ENCODE results near the gene ABHD17A. TPM values are rescaled to one million over a fixed set of nuclear protein-coding genes. Genes with fewer than 3 reads are reported as not detected.

The ABHD17A gene
- total RNA-seq, 2 experiments from 2014 or later: 112 to 113 TPM

DNA sequence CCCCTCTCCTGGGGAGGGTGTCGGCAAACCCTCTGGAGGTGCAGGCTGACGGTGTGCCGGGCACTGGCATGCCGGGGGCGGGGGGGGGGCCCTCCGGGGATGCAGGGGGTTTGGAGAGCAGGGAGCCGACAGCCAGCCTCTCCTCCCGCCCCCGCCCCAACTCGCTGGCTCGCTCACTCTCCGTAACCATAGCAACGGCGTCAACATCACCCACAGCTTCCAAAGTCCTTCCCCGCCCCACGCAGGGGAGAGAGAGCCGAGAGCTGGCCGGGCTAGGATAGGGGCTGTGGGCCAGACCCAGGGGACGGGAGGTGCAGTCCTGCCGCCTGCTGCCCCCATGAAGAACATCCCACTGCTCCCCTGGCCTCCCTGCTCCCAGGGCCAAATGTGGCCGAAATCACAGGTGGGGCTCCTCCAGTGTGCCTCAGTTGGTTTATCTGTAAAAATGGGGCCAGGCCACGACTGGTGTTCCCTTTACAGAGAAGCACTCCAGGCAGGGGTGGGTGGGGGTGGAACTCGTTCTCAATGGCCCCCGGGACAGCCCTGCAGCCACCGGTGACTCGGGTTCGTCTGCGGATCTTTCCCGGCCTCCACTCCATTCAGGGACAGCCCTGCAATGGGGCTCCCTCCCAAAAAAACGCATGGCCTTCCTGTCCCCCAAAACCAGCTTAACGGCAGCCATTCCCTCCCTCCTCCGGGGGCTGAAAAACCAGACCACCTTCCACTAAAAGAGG, 25.1 kb downstream of the ABHD17A start:
- H3K4me1 Mint-ChIP-seq (ENCODE audit: low read depth): peaks cover 40% of the 10 kb centered on the region
- H3K4me3 Mint-ChIP-seq: peak overlapping the region; percentile 95
- ChIA-PET POLR2A (interaction anchor here (1.1 kb wide), 2 partner anchors 13 to 15 kb away, joined by 3 to 4 read pairs; no protein-coding TSS in a partner anchor), CTCF (no interaction called here)
- no peak overlapping the region for H3K27ac Mint-ChIP-seq
- no peaks in the 10 kb centered on the region for H3K9me3 Mint-ChIP-seq
- TF ChIP-seq, protein P1, sequence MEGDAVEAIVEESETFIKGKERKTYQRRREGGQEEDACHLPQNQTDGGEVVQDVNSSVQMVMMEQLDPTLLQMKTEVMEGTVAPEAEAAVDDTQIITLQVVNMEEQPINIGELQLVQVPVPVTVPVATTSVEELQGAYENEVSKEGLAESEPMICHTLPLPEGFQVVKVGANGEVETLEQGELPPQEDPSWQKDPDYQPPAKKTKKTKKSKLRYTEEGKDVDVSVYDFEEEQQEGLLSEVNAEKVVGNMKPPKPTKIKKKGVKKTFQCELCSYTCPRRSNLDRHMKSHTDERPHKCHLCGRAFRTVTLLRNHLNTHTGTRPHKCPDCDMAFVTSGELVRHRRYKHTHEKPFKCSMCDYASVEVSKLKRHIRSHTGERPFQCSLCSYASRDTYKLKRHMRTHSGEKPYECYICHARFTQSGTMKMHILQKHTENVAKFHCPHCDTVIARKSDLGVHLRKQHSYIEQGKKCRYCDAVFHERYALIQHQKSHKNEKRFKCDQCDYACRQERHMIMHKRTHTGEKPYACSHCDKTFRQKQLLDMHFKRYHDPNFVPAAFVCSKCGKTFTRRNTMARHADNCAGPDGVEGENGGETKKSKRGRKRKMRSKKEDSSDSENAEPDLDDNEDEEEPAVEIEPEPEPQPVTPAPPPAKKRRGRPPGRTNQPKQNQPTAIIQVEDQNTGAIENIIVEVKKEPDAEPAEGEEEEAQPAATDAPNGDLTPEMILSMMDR (IDR thresholded peaks at IDR 0.05): no peak
- DNase-seq (peak; percentile 72), ATAC-seq (no peak)
- peaks cover 8% of the 10 kb centered on the region for H3K36me3 Mint-ChIP-seq (ENCODE audit: low read depth)
- intact Hi-C loops (cut with micrococcal nuclease): no loop called here
- H3K27me3 Mint-ChIP-seq: no peaks in the 10 kb centered on the region

DNA sequence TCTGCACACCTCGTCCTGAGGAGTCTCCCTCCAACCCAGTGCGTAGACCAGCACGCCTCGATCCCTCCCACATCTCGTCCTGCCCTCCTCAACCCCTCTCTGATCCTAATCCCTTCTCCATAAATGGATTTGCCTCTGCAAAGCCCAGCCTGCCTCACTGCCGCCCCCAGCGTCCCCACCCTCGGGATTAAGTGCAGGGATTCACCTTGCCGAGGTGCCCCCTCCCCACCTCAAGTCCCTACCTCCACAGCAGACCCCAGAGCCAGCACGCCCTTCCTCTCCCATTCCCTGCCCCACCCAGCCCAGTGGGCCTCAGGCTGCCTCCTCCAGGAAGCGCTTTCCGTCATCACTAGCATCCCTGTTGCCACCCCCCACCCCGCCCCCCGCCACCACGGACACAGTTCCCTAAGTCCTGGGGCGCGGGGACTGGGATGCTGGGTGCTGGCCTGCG, 25.9 kb downstream of the ABHD17A start:
- no peak for DNase-seq
- Mint-ChIP-seq H3K9me3 (no peaks in the 10 kb centered on the region), H3K36me3 (ENCODE audit: low read depth) (peaks cover 8% of the 10 kb centered on the region), H3K4me3 (peak overlapping the region; percentile 5), H3K27me3 (no peaks in the 10 kb centered on the region), H3K4me1 (ENCODE audit: low read depth) (peaks cover 48% of the 10 kb centered on the region), H3K27ac (peak overlapping the region; percentile 76)
- no peak for ATAC-seq
- intact Hi-C loops (cut with micrococcal nuclease): no loop called here
- ChIA-PET CTCF (no interaction called here), POLR2A (interaction anchor here (1.1 kb wide), 1 partner anchor 26 kb away, joined by 3 read pairs; the partner anchor contains the start of gene ABHD17A)
- TF ChIP-seq, protein P1 (IDR thresholded peaks at IDR 0.05): no peak

DNA sequence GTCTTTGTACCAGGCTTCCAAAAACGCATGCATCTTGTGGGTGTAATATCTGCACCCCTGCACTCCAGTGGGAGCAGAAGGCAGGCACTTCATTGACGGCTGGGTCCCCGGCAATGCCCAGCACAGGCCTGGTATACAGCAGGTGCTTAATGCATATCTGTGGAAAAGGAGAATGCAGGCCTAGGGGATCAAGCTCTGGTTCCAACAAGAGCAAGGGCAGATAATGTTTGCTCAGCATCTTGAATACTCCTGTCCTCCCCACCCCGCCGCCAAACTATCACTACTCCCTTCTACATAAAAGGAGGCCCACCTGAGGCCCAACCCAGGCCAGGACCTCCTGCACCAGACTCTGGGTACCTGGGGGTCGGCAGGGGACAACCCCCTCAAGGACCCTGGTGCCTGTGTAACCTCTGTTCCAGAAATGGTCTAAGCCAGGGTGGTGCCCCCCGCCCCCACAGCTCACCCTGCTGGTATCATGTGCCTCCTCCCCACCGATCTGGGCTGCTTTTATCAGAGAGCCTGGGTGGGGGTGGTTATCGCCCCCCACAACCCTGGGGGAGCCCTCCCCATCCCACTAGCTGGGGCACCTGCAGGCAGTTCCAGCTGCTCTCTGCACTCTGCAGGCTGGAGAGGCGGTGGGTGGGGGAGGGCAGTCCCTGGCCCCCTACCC, 26.7 kb downstream of the ABHD17A start:
- peak overlapping the region; percentile 68 for H3K4me3 Mint-ChIP-seq
- peaks cover 8% of the 10 kb centered on the region for H3K36me3 Mint-ChIP-seq (ENCODE audit: low read depth)
- ChIA-PET CTCF (interaction anchor here (2.0 kb wide), 1 partner anchor 9 kb away, joined by 7 read pairs; the partner anchor contains the start of gene REXO1), POLR2A (interaction anchor here (0.6 to 1.3 kb wide), 6 partner anchors 17 to 262 kb away, joined by 3 to 5 read pairs (median 3); partner anchors contain the start of gene ABHD17A)
- H3K27me3 Mint-ChIP-seq: no peaks in the 10 kb centered on the region
- DNase-seq: peak; percentile 35
- peaks cover 51% of the 10 kb centered on the region for H3K4me1 Mint-ChIP-seq (ENCODE audit: low read depth)
- no peak for ATAC-seq
- TF ChIP-seq, protein P1 (IDR thresholded peaks at IDR 0.05): no peak
- intact Hi-C loops (cut with micrococcal nuclease): no loop called here
- H3K27ac Mint-ChIP-seq: peak overlapping the region; percentile 64
- H3K9me3 Mint-ChIP-seq: no peaks in the 10 kb centered on the region

DNA sequence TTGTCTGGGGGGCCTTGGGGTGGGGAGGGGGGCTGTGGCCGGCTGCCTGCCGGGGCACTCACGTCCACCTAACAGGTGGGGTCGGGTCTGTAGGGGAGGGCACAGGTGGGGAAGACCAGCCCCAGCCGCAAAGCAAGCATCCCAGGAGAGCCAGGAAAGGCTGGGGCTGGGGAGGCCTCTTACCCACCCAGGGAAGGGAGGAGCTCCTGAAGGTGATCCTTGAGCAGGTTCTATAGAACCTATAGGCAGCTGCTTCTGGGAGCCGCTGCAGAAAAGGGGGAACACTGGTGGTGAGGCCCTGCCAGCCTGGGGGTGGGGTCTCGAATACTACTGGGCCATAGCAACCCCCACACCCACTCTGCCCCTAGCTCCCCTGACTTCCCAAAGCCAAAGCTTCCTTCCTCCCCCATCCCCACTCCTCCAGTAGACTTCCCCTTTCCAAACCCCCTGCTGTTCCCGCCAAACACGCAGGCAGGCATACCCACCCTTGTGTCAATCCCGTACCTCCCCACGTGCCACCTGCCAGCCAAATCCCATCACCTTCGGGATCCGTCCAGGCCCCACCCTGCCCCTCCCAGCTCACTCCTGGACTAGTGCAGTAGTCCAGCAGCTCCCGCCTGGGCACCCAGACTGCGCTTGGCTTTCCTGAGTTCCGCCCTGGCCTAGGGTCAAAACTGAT, 27.5 kb downstream of the ABHD17A start:
- DNase-seq (no peak), ATAC-seq (no peak)
- Mint-ChIP-seq H3K9me3 (no peaks in the 10 kb centered on the region), H3K36me3 (ENCODE audit: low read depth) (peaks cover 13% of the 10 kb centered on the region), H3K27ac (peak overlapping the region; percentile 79), H3K4me1 (ENCODE audit: low read depth) (peaks cover 57% of the 10 kb centered on the region), H3K27me3 (no peaks in the 10 kb centered on the region), H3K4me3 (peak overlapping the region; percentile 68)
- ChIA-PET POLR2A (interaction anchor here (0.6 to 2.1 kb wide), 9 partner anchors 18 to 261 kb away, joined by 3 to 7 read pairs (median 3); partner anchors contain the start of genes ADAT3 and SCAMP4), CTCF (interaction anchor here (1.3 to 2.0 kb wide), 2 partner anchors 8 to 31 kb away, joined by 4 to 7 read pairs; partner anchors contain the start of gene REXO1)
- TF ChIP-seq, protein P1 (IDR thresholded peaks at IDR 0.05): no peak
- intact Hi-C loops (cut with micrococcal nuclease): no loop called here

All from activated CD8-positive, alpha-beta T cell treated with anti-CD3 and anti-CD28 coated beads for 36 hours (primary cell).